Kidney epithelial cell (primary cell): Measurements from ENCODE around the gene PHTF2. TPM values are rescaled to one million over a fixed set of nuclear protein-coding genes. Genes with fewer than 3 reads are reported as not detected.
A peak's percentile ranks its signal among the peaks of the same experiment; 100 is the strongest.

Experiments
- DNase-seq: peaks from one replicate; pipeline ENCODE4 v3.0.0-alpha.2; 2010; ENCODE audit warnings: low read depth
- H3K27me3 ChIP-seq: 2 replicates; pipeline ENCODE4 v1.6.0; 2011; ENCODE audit warnings: low read length; ENCODE audit not compliant: control insufficient read depth, insufficient read depth
- H3K36me3 ChIP-seq: 2 replicates; pipeline ENCODE4 v1.5.1; 2011; ENCODE audit warnings: low read length; ENCODE audit not compliant: control insufficient read depth, insufficient read depth
- H3K4me3 ChIP-seq: 2 replicates; pipeline ENCODE4 v1.5.1; 2011; ENCODE audit warnings: low read depth, mild to moderate bottlenecking, control low read depth, low read length
- CTCF ChIP-seq: IDR thresholded peaks from 2 replicates; pipeline ENCODE4 v1.5.1; 2011; ENCODE audit warnings: mild to moderate bottlenecking, moderate library complexity, low read length, control low read depth, inconsistent platforms; ENCODE audit not compliant: insufficient read depth, poor library complexity, severe bottlenecking
- total RNA-seq: library from RNA; depleted of rRNA; stranded (reverse); fragments of >200 nt; gene quantifications from 2 replicates; pipeline ENCODE4 v1.2.3, GENCODE V29; 2015

The PHTF2 gene
- total RNA-seq, 1 donor from 2014 or later: 7.3 TPM

DNA sequence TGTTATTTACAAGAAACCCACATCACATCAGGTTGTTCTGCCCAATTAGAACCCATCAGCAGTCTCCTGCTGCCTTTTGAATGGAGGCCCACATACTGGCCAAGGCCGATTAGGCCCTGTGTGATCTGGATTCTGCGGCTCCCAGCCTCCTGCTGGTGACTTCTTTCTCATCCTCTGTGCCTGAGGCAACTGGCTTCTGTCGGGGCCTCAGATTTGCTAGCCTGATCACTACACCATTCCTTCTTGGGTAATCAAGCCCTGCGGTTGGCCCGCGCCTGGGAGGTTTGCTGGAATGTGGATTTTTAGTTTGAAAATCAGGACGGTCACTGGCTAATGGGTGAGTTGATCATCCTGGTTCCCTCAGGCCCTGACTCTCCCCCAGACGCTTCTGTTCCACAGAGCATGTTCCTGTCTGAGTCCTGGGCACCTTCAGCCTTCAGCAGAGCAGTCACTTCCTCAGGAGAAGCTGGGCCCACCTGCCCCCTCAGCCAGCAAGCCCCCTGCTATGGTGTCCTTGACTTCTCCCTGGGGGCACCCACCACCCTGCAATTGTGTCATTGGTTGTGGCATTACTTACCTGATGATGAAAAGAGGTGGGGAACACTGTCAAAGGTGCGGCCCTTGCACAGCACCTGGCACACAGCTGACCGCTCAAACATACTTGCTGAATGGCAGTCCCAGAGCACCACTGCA, 207.6 kb downstream of the PHTF2 start:
- TF ChIP-seq CTCF: peak; percentile 4
- DNase-seq: no peak
- H3K36me3 ChIP-seq: no peaks in the 10 kb centered on the region
- H3K4me3 ChIP-seq: no peak overlapping the region
- no peaks in the 10 kb centered on the region for H3K27me3 ChIP-seq

Other genes with a start within 250 kb of the PHTF2 start
- 8.7 and 15.5 TPM in 2 replicates for gene RSBN1L, start 102.3 kb upstream of the PHTF2 start, total RNA-seq
- 6.8 and 11.9 TPM in 2 replicates for gene TMEM60, start 339 bp upstream of the PHTF2 start, total RNA-seq